ENCODE results near the gene HHATL.

The HHATL gene, protein sequence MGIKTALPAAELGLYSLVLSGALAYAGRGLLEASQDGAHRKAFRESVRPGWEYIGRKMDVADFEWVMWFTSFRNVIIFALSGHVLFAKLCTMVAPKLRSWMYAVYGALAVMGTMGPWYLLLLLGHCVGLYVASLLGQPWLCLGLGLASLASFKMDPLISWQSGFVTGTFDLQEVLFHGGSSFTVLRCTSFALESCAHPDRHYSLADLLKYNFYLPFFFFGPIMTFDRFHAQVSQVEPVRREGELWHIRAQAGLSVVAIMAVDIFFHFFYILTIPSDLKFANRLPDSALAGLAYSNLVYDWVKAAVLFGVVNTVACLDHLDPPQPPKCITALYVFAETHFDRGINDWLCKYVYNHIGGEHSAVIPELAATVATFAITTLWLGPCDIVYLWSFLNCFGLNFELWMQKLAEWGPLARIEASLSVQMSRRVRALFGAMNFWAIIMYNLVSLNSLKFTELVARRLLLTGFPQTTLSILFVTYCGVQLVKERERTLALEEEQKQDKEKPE

GRCh38 chr3:42702066-42702951, at the start of gene HHATL:
Gene HHATL, minus strand, starts transcription at chr3:42702798. Its CDS starts 1,972 bp downstream, at chr3:42700826.
- Histone ChIP-seq H3K9me3 (ENCODE audit: control insufficient read depth, insufficient read depth, low read length) (no peaks in the 10 kb centered on the region), H3K27ac (ENCODE audit: low read depth, low read length) (no peak within 1 kb of the TSS), H3K4me3 (ENCODE audit: low read depth, low read length) (no peak within 1 kb of the TSS), H3K9ac (ENCODE audit: low read depth, low read length) (no peak within 1 kb of the TSS), H3K36me3 (ENCODE audit: control insufficient read depth, insufficient read depth, low read length) (no peaks in the 10 kb centered on the region), H3K4me1 (ENCODE audit: control insufficient read depth, insufficient read depth, low read length) (peaks cover 3% of the 10 kb centered on the region; the same call in 1 of the 2 replicates), H3K27me3 (ENCODE audit: control insufficient read depth, insufficient read depth, low read length) (no peaks in the 10 kb centered on the region)

DNA sequence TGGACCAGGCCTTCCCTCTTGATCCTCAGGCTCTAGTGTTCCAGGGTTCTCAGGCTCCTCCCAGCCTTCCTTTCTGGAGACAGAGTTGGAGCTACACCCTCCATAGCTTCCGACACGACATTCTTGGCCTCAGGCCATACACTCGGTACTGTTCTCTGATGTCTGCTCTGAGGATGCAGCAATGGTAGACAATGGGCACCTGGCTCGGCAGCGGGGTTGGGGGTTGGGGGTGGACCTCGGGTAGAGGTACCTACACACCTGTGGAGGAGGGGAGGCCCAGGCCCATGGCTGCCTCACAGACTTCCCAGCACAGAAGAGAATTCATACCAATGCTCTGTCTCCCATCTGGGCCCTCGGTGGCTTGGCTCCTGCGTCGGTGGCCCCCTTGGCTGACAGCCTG, 49.0 kb upstream of the HHATL start:
- no peak overlapping the region for H3K4me3 ChIP-seq (ENCODE audit: low read depth, low read length)
- H3K9ac ChIP-seq (ENCODE audit: low read depth, low read length): no peak overlapping the region
- no peak overlapping the region for H3K27ac ChIP-seq (ENCODE audit: low read depth, low read length)
- H3K27me3 ChIP-seq (ENCODE audit: control insufficient read depth, insufficient read depth, low read length): no peaks in the 10 kb centered on the region
- no peaks in the 10 kb centered on the region for H3K9me3 ChIP-seq (ENCODE audit: control insufficient read depth, insufficient read depth, low read length)
- H3K4me1 ChIP-seq (ENCODE audit: control insufficient read depth, insufficient read depth, low read length): peaks cover 7% of the 10 kb centered on the region
- no peaks in the 10 kb centered on the region for H3K36me3 ChIP-seq (ENCODE audit: control insufficient read depth, insufficient read depth, low read length)

- Histone ChIP-seq H3K9ac (ENCODE audit: low read depth, low read length) (no peak overlapping the region), H3K4me1 (ENCODE audit: control insufficient read depth, insufficient read depth, low read length) (peaks cover 8% of the 10 kb centered on the region), H3K27me3 (ENCODE audit: control insufficient read depth, insufficient read depth, low read length) (no peaks in the 10 kb centered on the region), H3K4me3 (ENCODE audit: low read depth, low read length) (no peak overlapping the region), H3K9me3 (ENCODE audit: control insufficient read depth, insufficient read depth, low read length) (no peaks in the 10 kb centered on the region), H3K27ac (ENCODE audit: low read depth, low read length) (no peak overlapping the region), H3K36me3 (ENCODE audit: control insufficient read depth, insufficient read depth, low read length) (no peaks in the 10 kb centered on the region)
Measured at GRCh38 chr3:42750834-42751233, 48.2 kb upstream of the HHATL start.

DNA sequence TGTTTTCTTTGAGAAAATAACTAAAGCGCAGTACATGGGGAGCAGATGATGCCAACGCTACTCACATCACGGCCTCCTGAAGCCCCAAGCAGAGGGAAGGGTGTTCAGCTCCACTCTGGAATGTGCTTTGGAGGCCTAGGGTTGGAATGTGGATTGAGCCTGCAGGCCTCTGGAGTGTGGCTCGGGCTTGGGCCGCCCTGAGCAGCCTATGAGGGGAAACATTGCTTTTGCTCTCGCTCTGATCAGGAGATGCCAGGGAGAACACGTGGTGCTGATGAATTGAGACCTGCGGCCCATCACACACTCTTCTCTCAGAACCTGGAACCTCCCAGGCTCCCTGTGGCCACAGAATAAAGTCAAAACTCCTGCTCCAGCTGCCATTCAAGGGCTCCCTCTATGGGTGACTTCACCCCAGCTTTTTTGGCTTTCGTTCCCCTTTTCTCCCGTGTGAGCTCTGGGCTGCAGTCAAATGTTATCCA, 47.2 kb upstream of the HHATL start:
- Histone ChIP-seq H3K27me3 (ENCODE audit: control insufficient read depth, insufficient read depth, low read length) (no peaks in the 10 kb centered on the region), H3K9me3 (ENCODE audit: control insufficient read depth, insufficient read depth, low read length) (no peaks in the 10 kb centered on the region)

DNA sequence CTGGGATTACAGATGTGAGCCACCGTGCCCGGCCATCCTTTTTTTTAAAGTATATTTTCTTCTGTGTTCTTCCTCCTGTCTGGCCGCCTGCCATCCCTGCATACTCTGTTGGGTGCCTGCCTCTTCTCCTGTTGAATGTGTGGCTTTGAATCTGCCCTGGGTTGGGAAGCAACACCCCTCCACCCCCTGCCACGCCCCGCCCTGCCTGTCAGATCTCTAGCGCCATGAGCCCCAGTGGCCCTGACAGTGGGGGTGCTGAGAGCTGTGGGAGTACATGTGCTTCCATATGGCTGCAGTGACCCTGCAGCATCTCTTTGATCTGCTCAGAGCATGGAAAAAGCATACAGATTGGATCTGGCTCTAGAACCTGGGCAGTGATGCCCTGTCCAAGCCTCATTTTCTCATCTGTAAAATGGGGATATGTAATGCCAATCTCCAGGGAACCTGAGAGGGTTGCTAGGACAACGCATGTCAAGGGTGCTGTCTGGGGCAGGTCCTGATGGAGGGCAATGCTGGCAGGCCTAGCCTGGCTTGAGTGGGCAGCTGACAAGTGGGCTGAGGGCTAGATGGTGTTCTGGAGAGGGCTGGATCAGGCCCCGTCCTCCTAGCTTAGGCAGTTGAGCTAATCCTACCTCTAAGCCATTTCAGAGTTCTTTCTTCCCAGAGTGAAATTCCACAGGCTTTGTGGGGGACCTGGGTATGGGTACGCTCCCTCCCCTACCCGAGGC, 46.6 kb upstream of the HHATL start:
- Histone ChIP-seq H3K9ac (ENCODE audit: low read depth, low read length) (no peak overlapping the region), H3K4me3 (ENCODE audit: low read depth, low read length) (no peak overlapping the region), H3K27ac (ENCODE audit: low read depth, low read length) (no peak overlapping the region), H3K9me3 (ENCODE audit: control insufficient read depth, insufficient read depth, low read length) (no peaks in the 10 kb centered on the region), H3K4me1 (ENCODE audit: control insufficient read depth, insufficient read depth, low read length) (peaks cover 14% of the 10 kb centered on the region), H3K36me3 (ENCODE audit: control insufficient read depth, insufficient read depth, low read length) (no peaks in the 10 kb centered on the region), H3K27me3 (ENCODE audit: control insufficient read depth, insufficient read depth, low read length) (no peaks in the 10 kb centered on the region)

More for the DNA sequence above, 47.2 kb upstream of the HHATL start:
- H3K4me3 ChIP-seq (ENCODE audit: low read depth, low read length): no peak overlapping the region
- H3K36me3 ChIP-seq (ENCODE audit: control insufficient read depth, insufficient read depth, low read length): no peaks in the 10 kb centered on the region
- H3K4me1 ChIP-seq (ENCODE audit: control insufficient read depth, insufficient read depth, low read length): peaks cover 14% of the 10 kb centered on the region
- no peak overlapping the region for H3K9ac ChIP-seq (ENCODE audit: low read depth, low read length)
- no peak overlapping the region for H3K27ac ChIP-seq (ENCODE audit: low read depth, low read length)

GRCh38 chr3:42747581-42747980, 45.0 kb upstream of the HHATL start:
- Histone ChIP-seq H3K27me3 (ENCODE audit: control insufficient read depth, insufficient read depth, low read length) (no peaks in the 10 kb centered on the region), H3K4me1 (ENCODE audit: control insufficient read depth, insufficient read depth, low read length) (peaks cover 14% of the 10 kb centered on the region), H3K4me3 (ENCODE audit: low read depth, low read length) (no peak overlapping the region), H3K9ac (ENCODE audit: low read depth, low read length) (no peak overlapping the region), H3K9me3 (ENCODE audit: control insufficient read depth, insufficient read depth, low read length) (no peaks in the 10 kb centered on the region), H3K27ac (ENCODE audit: low read depth, low read length) (no peak overlapping the region), H3K36me3 (ENCODE audit: control insufficient read depth, insufficient read depth, low read length) (no peaks in the 10 kb centered on the region)

DNA sequence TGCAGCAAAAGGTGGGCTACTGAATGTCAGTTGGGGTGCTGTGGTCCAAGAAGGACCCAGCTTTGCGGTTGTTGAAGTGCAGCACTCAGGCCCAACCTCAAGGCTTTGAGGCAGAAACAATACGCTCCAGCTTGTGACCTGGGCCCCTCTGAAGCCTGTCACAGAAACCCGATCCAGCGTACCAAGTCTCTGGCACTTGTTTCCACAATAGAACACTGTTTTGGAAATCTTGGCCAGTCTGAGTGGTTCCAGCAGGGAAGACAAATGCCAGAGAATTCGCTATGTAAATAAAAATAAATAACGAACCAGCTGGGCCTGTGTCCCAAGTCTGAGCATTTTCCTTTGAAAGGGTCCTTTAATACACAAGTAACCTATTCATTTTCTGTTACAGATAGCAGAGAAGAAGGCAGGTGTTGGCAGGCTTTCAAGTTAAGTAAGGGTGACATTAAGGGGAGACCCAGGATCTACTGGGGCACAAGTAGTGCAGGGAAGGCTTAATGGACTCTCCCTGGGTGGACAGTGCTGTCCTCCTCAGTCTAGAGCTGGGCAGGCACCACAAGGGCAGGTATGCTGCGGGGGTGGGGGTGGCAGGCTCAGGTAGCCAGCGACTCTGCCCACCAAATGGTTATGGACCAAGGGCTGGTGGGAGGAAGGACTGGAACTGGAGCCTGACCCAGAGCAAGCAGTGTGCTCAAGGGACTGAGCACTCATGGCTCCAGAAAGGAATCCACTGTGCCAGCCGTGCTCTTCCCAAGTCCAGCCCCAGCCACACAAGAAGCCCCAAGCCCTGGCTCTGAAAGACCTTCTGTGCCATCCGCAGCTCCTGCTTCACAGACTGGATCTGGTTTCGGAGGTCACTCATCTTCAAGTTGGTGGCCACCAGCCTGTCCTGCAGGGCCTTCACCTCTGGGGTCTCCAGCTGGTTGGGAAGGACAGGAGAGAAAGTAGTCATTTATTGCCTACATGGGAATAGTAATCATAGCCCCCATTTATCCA, 44.2 kb upstream of the HHATL start:
- Histone ChIP-seq H3K4me3 (ENCODE audit: low read depth, low read length) (no peak overlapping the region), H3K27ac (ENCODE audit: low read depth, low read length) (no peak overlapping the region), H3K36me3 (ENCODE audit: control insufficient read depth, insufficient read depth, low read length) (no peaks in the 10 kb centered on the region), H3K4me1 (ENCODE audit: control insufficient read depth, insufficient read depth, low read length) (peaks cover 14% of the 10 kb centered on the region), H3K27me3 (ENCODE audit: control insufficient read depth, insufficient read depth, low read length) (no peaks in the 10 kb centered on the region), H3K9ac (ENCODE audit: low read depth, low read length) (no peak overlapping the region), H3K9me3 (ENCODE audit: control insufficient read depth, insufficient read depth, low read length) (no peaks in the 10 kb centered on the region)

DNA sequence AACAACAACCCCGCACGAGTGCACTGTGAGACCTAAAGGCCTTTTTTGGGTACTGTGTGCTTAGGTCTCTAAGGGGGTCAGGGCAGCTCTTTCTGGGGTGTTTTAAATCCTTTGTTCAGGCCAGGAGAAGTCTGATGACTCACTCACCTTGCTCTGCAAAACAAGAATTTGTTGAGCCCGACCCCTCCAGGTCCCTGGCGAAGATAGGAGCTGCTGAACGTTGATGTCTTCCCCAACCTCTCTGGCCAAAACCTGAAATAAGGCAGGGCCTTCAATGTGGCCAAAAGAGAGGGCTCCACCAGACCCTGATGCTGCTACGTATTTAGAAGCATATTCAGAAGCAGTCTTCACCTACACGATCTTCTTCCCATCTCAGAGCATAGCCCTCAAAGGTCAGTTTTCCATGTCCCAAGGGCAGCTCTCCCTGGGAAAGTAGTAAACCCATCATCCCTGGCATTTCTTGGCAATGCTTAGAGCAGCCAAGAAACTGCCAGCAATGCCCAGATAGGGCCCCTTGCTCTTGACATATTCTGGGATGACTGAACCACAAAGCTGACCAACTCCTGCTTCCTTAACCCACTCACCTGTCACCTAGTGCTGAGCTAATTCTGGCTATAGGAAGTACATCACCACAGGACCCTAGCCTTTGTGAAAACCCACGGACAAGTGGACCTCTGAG, 43.3 kb upstream of the HHATL start:
- Histone ChIP-seq H3K27ac (ENCODE audit: low read depth, low read length) (peak overlapping the region; percentile 43), H3K36me3 (ENCODE audit: control insufficient read depth, insufficient read depth, low read length) (no peaks in the 10 kb centered on the region), H3K9ac (ENCODE audit: low read depth, low read length) (no peak overlapping the region), H3K27me3 (ENCODE audit: control insufficient read depth, insufficient read depth, low read length) (no peaks in the 10 kb centered on the region), H3K4me1 (ENCODE audit: control insufficient read depth, insufficient read depth, low read length) (peaks cover 14% of the 10 kb centered on the region), H3K4me3 (ENCODE audit: low read depth, low read length) (no peak overlapping the region), H3K9me3 (ENCODE audit: control insufficient read depth, insufficient read depth, low read length) (no peaks in the 10 kb centered on the region)

DNA sequence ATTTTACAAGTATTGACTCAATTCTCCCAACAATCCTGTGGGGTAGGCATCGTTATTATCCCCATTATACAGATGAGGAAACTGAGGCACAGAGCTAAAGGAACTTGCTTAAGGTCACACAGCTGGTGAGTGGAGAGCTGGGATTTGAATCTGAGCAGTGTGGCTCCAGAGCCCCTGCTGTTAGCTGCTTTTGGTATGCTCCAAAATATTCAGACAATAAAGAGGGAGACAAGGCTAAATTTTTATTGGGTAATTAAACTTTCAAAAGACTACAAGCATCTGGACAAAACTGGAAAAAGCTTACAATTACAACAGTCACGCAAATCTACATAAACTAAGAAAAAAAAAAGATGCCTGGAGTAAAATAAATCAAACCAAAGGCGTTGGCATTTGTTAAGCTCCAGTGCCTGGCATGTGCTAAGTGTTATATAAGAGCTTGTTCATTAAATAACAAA, 42.7 kb upstream of the HHATL start:
- Histone ChIP-seq H3K27me3 (ENCODE audit: control insufficient read depth, insufficient read depth, low read length) (no peaks in the 10 kb centered on the region), H3K27ac (ENCODE audit: low read depth, low read length) (peak overlapping the region; percentile 43), H3K4me1 (ENCODE audit: control insufficient read depth, insufficient read depth, low read length) (peaks cover 14% of the 10 kb centered on the region)

More for the DNA sequence above, 42.7 kb upstream of the HHATL start:
- Histone ChIP-seq H3K9me3 (ENCODE audit: control insufficient read depth, insufficient read depth, low read length) (no peaks in the 10 kb centered on the region), H3K36me3 (ENCODE audit: control insufficient read depth, insufficient read depth, low read length) (no peaks in the 10 kb centered on the region), H3K9ac (ENCODE audit: low read depth, low read length) (no peak overlapping the region), H3K4me3 (ENCODE audit: low read depth, low read length) (no peak overlapping the region)
